Gastrocnemius medialis (tissue), 4 donors: ENCODE results near the gene DMD. TPM values are rescaled to one million over a fixed set of nuclear protein-coding genes. Genes with fewer than 3 reads are reported as not detected.
A peak's percentile ranks its signal among the peaks of the same experiment; 100 is the strongest.

Source experiments
- ATAC-seq, 2 donors: fragments of 150-250 bp; one replicate each; pipeline ENCODE4 v1.9.1; 2016
- DNase-seq, 2 donors: peaks; one replicate each; pipeline ENCODE4 v3.0.0-alpha.2; 2019
- H3K27ac ChIP-seq, 4 donors: fragments of 200-600 bp; sonication (generic); 1 replicate in 1 of 4; 2 replicates in 3 of 4; pipeline ENCODE4 v1.5.1; 2016 to 2018; ENCODE audit warnings: mild to moderate bottlenecking in 2 of 4, moderate library complexity in 1 of 4
- H3K27me3 ChIP-seq, 3 donors: fragments of 200-600 bp; sonication (generic) in 2 of 3; 1 replicate in 1 of 3; 2 replicates in 2 of 3; pipeline versions ENCODE4 v1.5.1 to v1.6.0; 2016 to 2019; ENCODE audit warnings: mild to moderate bottlenecking in 1 of 3, moderate library complexity in 1 of 3
- H3K36me3 ChIP-seq, 2 donors: fragments of 200-600 bp; sonication (generic) in 1 of 2; one replicate each; pipeline ENCODE4 v1.5.1; 2017 to 2018
- H3K4me1 ChIP-seq, 2 donors: fragments of 200-600 bp; sonication (generic) in 1 of 2; one replicate each; pipeline ENCODE4 v1.5.1; 2016 to 2017; ENCODE audit warnings: mild to moderate bottlenecking in 2 of 2
- H3K4me3 ChIP-seq, 4 donors: fragments of 200-600 bp; sonication (generic) in 3 of 4; 1 replicate in 1 of 4; 2 replicates in 3 of 4; pipeline ENCODE4 v1.5.1; 2016 to 2019; ENCODE audit warnings: mild to moderate bottlenecking in 2 of 4
- H3K9me3 ChIP-seq, 3 donors: fragments of 200-600 bp; sonication (generic) in 2 of 3; 1 replicate in 1 of 3; 2 replicates in 2 of 3; pipeline ENCODE4 v1.5.1; 2016 to 2019
- CTCF ChIP-seq, 5 experiments: fragments of 450-650 bp in 3 of 5; fragments of 200-600 bp in 2 of 5; sonication (generic) in 2 of 5; IDR thresholded peaks in 4 of 5; conservative IDR thresholded peaks in 1 of 5; 1 replicate in 4 of 5; 2 replicates in 1 of 5; pipeline ENCODE4 v1.5.1; 2016 to 2019; ENCODE audit warnings: antibody characterized with exemption in 5 of 5, mild to moderate bottlenecking in 3 of 5, moderate library complexity in 3 of 5
- POLR2A ChIP-seq, 2 donors: fragments of 450-650 bp; IDR thresholded peaks; one replicate each; pipeline ENCODE4 v1.6.1; 2017; ENCODE audit warnings: antibody characterized with exemption in 2 of 2, mild to moderate bottlenecking in 2 of 2, moderate library complexity in 2 of 2
- in situ Hi-C, 4 donors: fragments of 200-750 bp; cut with MboI; loops; one replicate each; pipeline versions ENCODE4 v1.15.0 to v1.8.0; 2017; ENCODE audit warnings: low sequenced_read_pairs in 4 of 4
- intact Hi-C: fragments of 100-400 bp; cut with DNase I; formaldehyde crosslinking; loops from one replicate; pipeline ENCODE4 v1.15.1; 2023; ENCODE audit warnings: low total_unique reads
- total RNA-seq, 4 donors: library from RNA; depleted of rRNA; stranded (reverse); fragments of >200 nt; gene quantifications; one replicate each; pipeline versions ENCODE4 v1.1.0 to v1.2.3, GENCODE V29; 2016

Gene DMD
- total RNA-seq, 4 donors from 2014 or later, result 53.5 to 201 (median 98.9) TPM

GRCh38 chrX:31663172-31663571, 1548.2 kb downstream of the DMD start:
- peak in 1 of 2 donors; percentile 80 for ATAC-seq
- no peaks in the 10 kb centered on the region for H3K4me1 ChIP-seq

DNA sequence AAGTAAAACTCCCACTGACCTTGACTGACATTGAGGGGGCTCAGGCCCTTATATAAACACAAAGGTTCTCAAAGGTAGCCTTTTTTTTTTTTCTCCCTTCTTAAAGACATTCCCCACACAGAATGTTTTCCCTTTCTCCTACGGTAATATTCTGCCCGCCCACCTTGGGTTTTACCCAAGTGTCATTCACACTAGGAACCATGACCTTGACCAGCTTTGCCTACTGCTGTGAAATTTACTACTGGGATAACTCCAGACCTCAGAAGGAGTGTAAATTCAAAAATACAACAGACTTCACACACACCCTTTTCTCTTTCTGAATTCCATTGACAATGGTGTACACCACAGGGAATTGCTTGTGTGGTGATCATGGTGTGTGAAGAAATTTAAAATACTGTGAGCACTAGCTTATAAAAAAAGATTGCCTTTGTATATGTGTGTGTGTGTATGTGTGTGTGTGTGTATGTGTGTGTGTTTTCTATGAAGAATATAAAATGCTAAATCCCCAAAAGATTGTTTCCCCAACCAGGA, 1550.0 kb downstream of the DMD start:
- ATAC-seq, result no peak
- Histone ChIP-seq H3K36me3 (no peaks in the 10 kb centered on the region), H3K4me1 (no peaks in the 10 kb centered on the region), H3K4me3 (no peak overlapping the region), H3K9me3 (no peaks in the 10 kb centered on the region), H3K27me3 (no peaks in the 10 kb centered on the region), H3K27ac (no peak overlapping the region)
- intact Hi-C loops, result no loop called here
- DNase-seq, result no peak
- in situ Hi-C loops, result loop anchor here in 3 of 4 donors (25.0 kb wide), 2 partner anchors 449 to 624 kb away; no protein-coding TSS in a partner anchor
- no peak for TF ChIP-seq CTCF (IDR thresholded peaks at IDR 0.05 in 4 of 5, conservative IDR thresholded peaks at IDR 0.05 in 1 of 5)
- TF ChIP-seq POLR2A (IDR thresholded peaks at IDR 0.05), result no peak

More at GRCh38 chrX:31663172-31663571, 1548.2 kb downstream of the DMD start:
- in situ Hi-C loops (loop anchor here in 3 of 4 donors (25.0 kb wide), 2 partner anchors 451 to 626 kb away; no protein-coding TSS in a partner anchor), intact Hi-C loops (no loop called here)
- Histone ChIP-seq H3K27me3 (no peaks in the 10 kb centered on the region), H3K4me3 (no peak overlapping the region), H3K27ac (peak overlapping the region in 1 of 4 donors; percentile 38), H3K9me3 (no peaks in the 10 kb centered on the region), H3K36me3 (no peaks in the 10 kb centered on the region)
- no peak for DNase-seq
- TF ChIP-seq CTCF (IDR thresholded peaks at IDR 0.05 in 4 of 5, conservative IDR thresholded peaks at IDR 0.05 in 1 of 5), result no peak

GRCh38 chrX:31658360-31658759, 1553.0 kb downstream of the DMD start:
- Histone ChIP-seq H3K4me3 (no peak overlapping the region), H3K9me3 (no peaks in the 10 kb centered on the region), H3K36me3 (no peaks in the 10 kb centered on the region), H3K27ac (no peak overlapping the region), H3K4me1 (no peaks in the 10 kb centered on the region), H3K27me3 (no peaks in the 10 kb centered on the region)
- ATAC-seq (no peak), DNase-seq (no peak)
- intact Hi-C loops (loop anchor here (5.0 kb wide), 2 partner anchors 446 to 621 kb away; no protein-coding TSS in a partner anchor), in situ Hi-C loops (loop anchor here (10.0 to 25.0 kb wide), 4 partner anchors 444 to 624 kb away; no protein-coding TSS in a partner anchor)
- peak in 4 of 5 experiments; percentile 10 to 49 (median 34) for TF ChIP-seq CTCF (IDR thresholded peaks at IDR 0.05 in 4 of 5, conservative IDR thresholded peaks at IDR 0.05 in 1 of 5)
- no peak for TF ChIP-seq POLR2A (IDR thresholded peaks at IDR 0.05)

DNA sequence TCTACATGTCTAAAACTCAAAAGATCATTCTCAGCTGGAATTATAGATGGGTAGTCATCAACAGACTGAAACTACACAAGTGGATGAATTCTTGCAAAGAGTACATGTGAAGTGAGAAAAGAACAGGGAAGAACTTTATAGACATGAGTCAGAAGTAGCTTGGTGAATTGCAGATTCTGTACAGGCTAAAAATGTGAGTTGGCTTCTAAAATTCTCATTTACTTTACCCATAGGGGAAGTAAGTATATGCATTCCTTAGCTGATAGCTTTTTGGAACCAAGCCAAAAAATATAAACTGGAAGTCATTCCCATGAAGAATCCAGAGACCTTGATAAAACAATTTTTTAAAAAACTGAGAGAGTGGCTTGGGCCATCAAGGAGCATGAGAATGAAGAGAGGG, 1555.3 kb downstream of the DMD start:
- in situ Hi-C loops, result loop anchor here (10.0 to 25.0 kb wide), 4 partner anchors 441 to 621 kb away; no protein-coding TSS in a partner anchor
- no peak overlapping the region for H3K4me3 ChIP-seq

More for the DNA sequence above, 1555.3 kb downstream of the DMD start:
- no peaks in the 10 kb centered on the region for H3K4me1 ChIP-seq
- DNase-seq (no peak), ATAC-seq (no peak)
- no peaks in the 10 kb centered on the region for H3K9me3 ChIP-seq
- no peaks in the 10 kb centered on the region for H3K36me3 ChIP-seq
- intact Hi-C loops, result loop anchor here (5.0 kb wide), 2 partner anchors 444 to 619 kb away; no protein-coding TSS in a partner anchor
- H3K27me3 ChIP-seq, result no peaks in the 10 kb centered on the region
- H3K27ac ChIP-seq, result no peak overlapping the region
- TF ChIP-seq POLR2A (IDR thresholded peaks at IDR 0.05), result no peak
- TF ChIP-seq CTCF (IDR thresholded peaks at IDR 0.05 in 4 of 5, conservative IDR thresholded peaks at IDR 0.05 in 1 of 5), result no peak
